Mesodermal cell (in vitro differentiated cells): ENCODE data around the gene KRTAP19-7. TPM values are rescaled to one million over a fixed set of nuclear protein-coding genes. Genes with fewer than 3 reads are reported as not detected.

Experiments
- H3K27ac ChIP-seq: 2 replicates; pipeline ENCODE4 v1.7.0; 2013; ENCODE audit warnings: mild to moderate bottlenecking, low read depth, low read length, moderate library complexity; ENCODE audit not compliant: severe bottlenecking
- H3K36me3 ChIP-seq: 2 replicates; pipeline ENCODE4 v1.7.1; 2013; ENCODE audit warnings: mild to moderate bottlenecking, low read length, moderate library complexity; ENCODE audit not compliant: control insufficient read depth, insufficient read depth
- H3K4me1 ChIP-seq: one replicate; pipeline ENCODE4 v1.7.1; 2013; ENCODE audit warnings: mild to moderate bottlenecking, low read length; ENCODE audit not compliant: insufficient read depth, control insufficient read depth, poor library complexity, severe bottlenecking
- H3K4me3 ChIP-seq: 2 replicates; pipeline ENCODE4 v1.7.0; 2013; ENCODE audit warnings: low read length, control low read depth, mild to moderate bottlenecking; ENCODE audit not compliant: insufficient read depth, poor library complexity, severe bottlenecking; ENCODE audit errors: extremely low read depth
- H3K9me3 ChIP-seq: 2 replicates; pipeline ENCODE4 v1.7.1; 2013; ENCODE audit warnings: mild to moderate bottlenecking, low read length, moderate library complexity; ENCODE audit not compliant: control insufficient read depth
- WGBS, 2 experiments: methylation state at CpG; one replicate each; pipeline ENCODE4 v1.1.5; 2013; ENCODE audit warnings: missing lambda C conversion rate in 2 of 2; ENCODE audit not compliant: insufficient coverage in 2 of 2; 5-methylcytosine and 5-hydroxymethylcytosine counted together
- polyA plus RNA-seq, 2 experiments: library from polyadenylated mRNA; stranded (reverse); fragments of 50-300 nt; gene quantifications; one replicate each; pipeline ENCODE4 v1.2.3, GENCODE V29; 2013

KRTAP19-7 gene
- polyA plus RNA-seq (2013, experiment 1 of 2) = not detected
- polyA plus RNA-seq (2013, experiment 2 of 2) = not detected

GRCh38 chr21:30561264-30561895 is at the start of gene KRTAP19-7:
KRTAP19-7 (minus strand) TSS chr21:30561314; CDS start chr21:30561289, 25 bp downstream.
- WGBS, 2 experiments = no CpG with 5 or more reads among the region's 2 CpGs
- H3K36me3 ChIP-seq = no peaks in the 10 kb centered on the region
- H3K27ac ChIP-seq = no peak within 1 kb of the TSS
- H3K4me1 ChIP-seq = no peaks in the 10 kb centered on the region
- no peak within 1 kb of the TSS for H3K4me3 ChIP-seq
- H3K9me3 ChIP-seq = no peaks in the 10 kb centered on the region

- WGBS, 2 experiments = 69 to 87% methylated on average over 2 of the region's 2 CpGs
- no peaks in the 10 kb centered on the region for H3K9me3 ChIP-seq
- no peak overlapping the region for H3K27ac ChIP-seq
- H3K4me1 ChIP-seq = no peaks in the 10 kb centered on the region
- no peaks in the 10 kb centered on the region for H3K36me3 ChIP-seq
- H3K4me3 ChIP-seq = no peak overlapping the region
These were observed 44.9 kb upstream of the KRTAP19-7 start for GRCh38 chr21:30605968-30606367.

GRCh38 chr21:30600787-30601186 is 39.7 kb upstream of the KRTAP19-7 start, which contains the start of gene KRTAP22-1:
KRTAP22-1 (plus strand) TSS chr21:30601087.
- Histone ChIP-seq H3K36me3 (no peaks in the 10 kb centered on the region), H3K4me3 (no peak within 1 kb of the TSS), H3K4me1 (no peaks in the 10 kb centered on the region), H3K9me3 (no peaks in the 10 kb centered on the region), H3K27ac (no peak within 1 kb of the TSS)
- no CpG with 5 or more reads among the region's 1 CpG for WGBS, 2 experiments

GRCh38 chr21:30598802-30599201 is 37.7 kb upstream of the KRTAP19-7 start, which contains the start of gene KRTAP6-2:
KRTAP6-2 (minus strand) TSS chr21:30598902; CDS start chr21:30598874, 28 bp downstream.
- Histone ChIP-seq H3K36me3 (no peaks in the 10 kb centered on the region), H3K9me3 (no peaks in the 10 kb centered on the region), H3K4me3 (no peak within 1 kb of the TSS), H3K4me1 (no peaks in the 10 kb centered on the region), H3K27ac (no peak within 1 kb of the TSS)
- 96 to 98% methylated on average over 5 to 6 of the region's 6 CpGs for WGBS, 2 experiments

- Histone ChIP-seq H3K27ac (no peak within 1 kb of the TSS), H3K9me3 (no peaks in the 10 kb centered on the region), H3K4me1 (no peaks in the 10 kb centered on the region), H3K4me3 (no peak within 1 kb of the TSS), H3K36me3 (no peaks in the 10 kb centered on the region)
- WGBS, 2 experiments = 77 to 86% methylated on average over 2 to 3 of the region's 4 CpGs
These were observed 31.0 kb upstream of the KRTAP19-7 start, which contains the start of gene KRTAP6-3 for GRCh38 chr21:30592140-30592539. KRTAP6-3 (plus strand) TSS chr21:30592440; CDS start chr21:30592446, 6 bp downstream.

GRCh38 chr21:30590297-30590696 is 29.2 kb upstream of the KRTAP19-7 start, which contains the start of gene KRTAP22-2:
KRTAP22-2 (minus strand) TSS chr21:30590397.
- H3K9me3 ChIP-seq = no peaks in the 10 kb centered on the region
- no peaks in the 10 kb centered on the region for H3K36me3 ChIP-seq
- no peak within 1 kb of the TSS for H3K27ac ChIP-seq
- H3K4me1 ChIP-seq = no peaks in the 10 kb centered on the region
- H3K4me3 ChIP-seq = no peak within 1 kb of the TSS

- no peaks in the 10 kb centered on the region for H3K4me1 ChIP-seq
- H3K27ac ChIP-seq = no peak overlapping the region
- H3K4me3 ChIP-seq = no peak overlapping the region
- WGBS, 2 experiments = no CpG with 5 or more reads among the region's 1 CpG
- H3K9me3 ChIP-seq = no peaks in the 10 kb centered on the region
- no peaks in the 10 kb centered on the region for H3K36me3 ChIP-seq
These were observed 21.8 kb upstream of the KRTAP19-7 start for GRCh38 chr21:30582870-30583269.

GRCh38 chr21:30580132-30580531 is 19.0 kb upstream of the KRTAP19-7 start:
- H3K36me3 ChIP-seq = no peaks in the 10 kb centered on the region
- WGBS, 2 experiments = 72% methylated on average over 2 of the region's 3 CpGs; no CpG with 5 or more reads in 1 of the 2 experiments
- no peaks in the 10 kb centered on the region for H3K9me3 ChIP-seq
- H3K27ac ChIP-seq = no peak overlapping the region
- no peak overlapping the region for H3K4me3 ChIP-seq
- H3K4me1 ChIP-seq = no peaks in the 10 kb centered on the region

- no peaks in the 10 kb centered on the region for H3K36me3 ChIP-seq
- no peaks in the 10 kb centered on the region for H3K4me1 ChIP-seq
- no peak overlapping the region for H3K27ac ChIP-seq
- no peak overlapping the region for H3K4me3 ChIP-seq
- WGBS, 2 experiments = 67 to 69% methylated on average over 1 of the region's 1 CpG
- H3K9me3 ChIP-seq = no peaks in the 10 kb centered on the region
These were observed 18.2 kb upstream of the KRTAP19-7 start for GRCh38 chr21:30579346-30579745.

- Histone ChIP-seq H3K27ac (no peak overlapping the region), H3K36me3 (no peaks in the 10 kb centered on the region), H3K9me3 (no peaks in the 10 kb centered on the region), H3K4me1 (no peaks in the 10 kb centered on the region), H3K4me3 (no peak overlapping the region)
These were observed 16.7 kb upstream of the KRTAP19-7 start for GRCh38 chr21:30577766-30578165.

GRCh38 chr21:30567617-30568016 is 6.5 kb upstream of the KRTAP19-7 start:
- Histone ChIP-seq H3K4me1 (no peaks in the 10 kb centered on the region), H3K27ac (no peak overlapping the region), H3K36me3 (no peaks in the 10 kb centered on the region), H3K4me3 (no peak overlapping the region), H3K9me3 (no peaks in the 10 kb centered on the region)
